Right kidney (tissue), 1 donor: Measurements from ENCODE around the gene CPEB2.
A peak's percentile ranks its signal among the peaks of the same experiment; 100 is the strongest.
"Not testable (repeated sequence)": the region's sequence is repeated elsewhere in the genome, so short reads cannot be mapped to it uniquely, and the experiment has no call there.

Experiments used
- DNase-seq: peaks from one replicate; pipeline ENCODE4 v3.0.0-alpha.2; 2016

CPEB2 gene

DNA sequence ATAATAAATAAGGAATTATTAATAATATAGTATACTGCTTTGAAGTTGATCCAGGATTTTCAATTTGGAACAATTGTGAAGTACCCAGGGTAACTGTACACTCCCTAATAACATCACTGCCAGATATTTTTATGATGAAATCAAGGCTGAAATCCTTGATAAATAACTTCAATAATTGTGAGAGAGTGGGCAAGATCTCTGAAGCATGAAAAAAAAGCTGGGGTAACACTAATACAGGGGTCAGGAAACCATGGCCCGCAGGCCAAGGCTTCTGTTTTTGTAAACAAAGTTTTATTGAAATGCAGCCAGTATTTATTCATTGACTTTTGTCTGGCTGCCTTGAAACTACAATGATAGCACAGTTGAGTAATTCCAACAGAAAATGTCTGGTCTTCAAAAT lies 41.6 kb downstream of the CPEB2 start:
- no peak for DNase-seq

GRCh38 chr4:15054541-15054940 lies 52.3 kb downstream of the CPEB2 start:
- DNase-seq, result no peak

GRCh38 chr4:15060213-15060612 lies 57.9 kb downstream of the CPEB2 start:
- DNase-seq, result no peak

DNA sequence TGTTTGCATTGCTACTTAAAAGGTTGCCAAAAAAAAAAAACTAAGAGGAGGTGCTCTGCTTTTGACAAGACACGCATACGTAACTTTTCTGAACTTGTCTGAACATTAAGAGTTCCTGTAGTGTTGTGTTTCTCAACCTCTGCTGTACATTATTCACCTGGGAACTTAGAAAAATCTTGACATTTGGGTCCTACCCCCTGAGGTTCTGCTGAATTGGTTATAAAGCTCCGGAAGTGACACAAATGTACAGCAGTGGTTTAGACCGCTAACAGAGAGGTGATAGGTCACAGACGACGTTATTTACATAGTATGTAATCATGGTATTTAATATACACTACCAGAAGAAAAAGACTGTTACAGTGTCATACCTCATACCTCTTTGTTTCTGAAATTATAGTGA lies 61.1 kb downstream of the CPEB2 start:
- DNase-seq, result no peak

DNA sequence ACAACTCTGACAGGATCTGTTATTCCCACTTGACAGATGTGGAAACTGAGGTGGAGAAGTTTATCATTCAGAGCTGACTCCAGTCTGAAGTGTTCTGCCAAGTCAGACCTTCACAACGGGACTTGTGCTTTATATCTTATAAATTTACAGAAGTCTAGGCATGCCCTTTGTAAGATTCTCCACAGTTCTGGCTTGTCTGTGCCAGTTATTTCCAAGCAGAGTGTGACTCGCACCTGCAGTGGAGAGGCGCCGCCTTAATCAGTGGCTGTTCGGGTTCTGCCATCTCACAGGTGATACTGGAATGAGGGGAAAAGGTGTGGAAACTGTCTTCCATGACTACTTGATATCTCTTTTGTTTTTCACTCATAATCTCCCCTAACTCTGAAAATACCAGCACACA lies 63.2 kb downstream of the CPEB2 start:
- DNase-seq, result no peak

DNA sequence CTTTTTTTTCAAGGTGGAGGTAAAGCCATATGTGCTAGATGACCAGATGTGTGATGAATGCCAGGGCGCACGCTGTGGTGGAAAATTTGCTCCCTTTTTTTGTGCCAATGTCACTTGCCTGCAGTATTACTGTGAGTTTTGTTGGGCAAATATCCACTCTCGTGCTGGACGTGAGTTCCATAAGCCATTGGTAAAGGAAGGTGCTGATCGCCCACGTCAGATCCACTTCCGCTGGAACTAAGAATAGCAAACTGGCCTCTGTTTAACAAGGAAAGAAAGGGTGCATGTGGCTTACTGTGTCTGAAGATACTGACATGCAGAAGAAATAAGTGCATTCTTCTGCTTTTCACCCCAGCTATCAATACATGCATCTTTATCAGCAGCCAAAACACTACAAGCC lies 63.9 kb downstream of the CPEB2 start:
- no peak for DNase-seq

GRCh38 chr4:15068298-15068697 lies 66.0 kb downstream of the CPEB2 start:
- DNase-seq, result no peak

DNA sequence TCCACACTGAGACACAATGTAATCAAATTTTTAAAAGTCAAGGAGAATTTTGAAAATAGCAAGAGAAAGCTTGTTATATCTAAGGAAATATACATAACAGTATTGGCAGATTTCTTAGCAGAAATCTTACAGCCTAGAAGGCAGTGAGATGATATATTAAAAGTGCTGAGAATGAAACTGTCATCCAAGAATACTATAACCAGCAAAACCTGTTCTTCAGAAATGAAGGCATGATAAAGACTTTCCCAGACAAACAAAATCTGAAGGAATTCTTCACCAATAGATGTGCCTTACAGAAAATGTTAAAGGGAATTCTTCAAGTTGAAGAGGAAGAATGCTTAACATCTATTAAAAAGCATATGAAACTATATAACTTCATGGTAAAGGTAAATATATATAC lies 73.6 kb downstream of the CPEB2 start:
- no peak for DNase-seq

DNA sequence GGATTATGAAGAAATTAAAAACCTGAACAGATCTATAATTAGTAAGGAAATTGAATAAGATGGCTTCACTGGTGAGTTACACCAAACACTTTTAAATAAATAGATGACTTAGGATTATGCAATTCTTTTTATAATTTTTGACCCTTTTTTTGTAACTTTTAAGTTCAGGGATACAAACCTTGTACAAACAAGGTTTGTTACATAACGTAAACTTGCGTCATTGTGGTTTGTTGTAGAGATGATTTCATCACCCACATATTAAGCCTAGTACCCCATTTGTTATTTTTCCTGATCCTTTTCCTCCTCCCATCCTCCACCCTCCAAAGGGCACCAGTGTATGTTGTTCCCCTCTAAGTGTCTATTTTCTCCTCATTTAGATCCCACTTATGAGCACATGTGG lies 75.7 kb downstream of the CPEB2 start:
- DNase-seq, result no peak

DNA sequence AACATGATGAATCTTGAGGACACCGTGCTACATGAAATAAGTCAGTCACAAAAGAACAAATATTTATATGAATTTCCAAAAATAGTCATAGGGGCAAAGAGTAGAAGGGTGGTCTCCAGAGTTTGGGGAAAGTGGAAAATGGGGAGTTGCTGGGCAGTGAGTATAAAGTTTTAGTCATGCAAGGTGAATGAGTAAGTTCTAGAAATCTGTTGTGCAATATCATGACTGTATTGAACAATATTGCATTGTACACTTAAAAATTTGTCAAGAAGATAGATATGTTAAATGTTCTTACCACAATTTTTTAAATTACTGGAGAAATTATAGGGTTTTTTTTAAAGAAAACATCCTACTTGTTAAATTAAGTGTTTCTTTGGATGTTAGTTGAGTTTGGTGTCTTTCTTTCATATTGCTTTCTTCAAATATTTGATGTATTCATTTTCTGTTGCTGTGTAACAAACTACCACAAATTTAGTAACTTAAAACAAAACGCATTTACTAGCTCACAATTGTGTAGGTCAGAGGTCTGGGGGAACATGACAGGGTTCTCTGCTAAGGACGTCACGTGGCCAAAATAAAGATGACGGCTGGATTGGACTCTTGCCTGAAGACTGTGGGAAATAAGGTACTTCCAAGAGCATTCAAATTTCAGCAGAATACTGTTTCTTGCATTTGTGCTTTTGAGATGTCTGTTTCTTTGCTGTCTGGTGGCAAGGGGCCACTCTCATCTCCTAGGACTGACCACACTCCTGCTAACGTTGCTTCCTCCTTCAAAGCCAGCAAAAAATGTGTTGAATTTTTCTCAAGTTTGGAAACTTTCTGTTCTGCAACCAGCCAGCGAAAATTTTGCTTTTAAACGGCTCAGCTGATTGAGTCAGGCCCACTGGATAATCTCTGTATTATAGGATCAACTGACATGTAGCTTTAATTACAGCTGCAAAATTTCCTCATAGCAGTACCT lies 76.7 kb downstream of the CPEB2 start:
- DNase-seq, result no peak

- no peak for DNase-seq
Observed at GRCh38 chr4:15084780-15085179, 82.5 kb downstream of the CPEB2 start.

GRCh38 chr4:15085762-15086161 lies 83.5 kb downstream of the CPEB2 start:
- DNase-seq, result not testable (repeated sequence)

DNA sequence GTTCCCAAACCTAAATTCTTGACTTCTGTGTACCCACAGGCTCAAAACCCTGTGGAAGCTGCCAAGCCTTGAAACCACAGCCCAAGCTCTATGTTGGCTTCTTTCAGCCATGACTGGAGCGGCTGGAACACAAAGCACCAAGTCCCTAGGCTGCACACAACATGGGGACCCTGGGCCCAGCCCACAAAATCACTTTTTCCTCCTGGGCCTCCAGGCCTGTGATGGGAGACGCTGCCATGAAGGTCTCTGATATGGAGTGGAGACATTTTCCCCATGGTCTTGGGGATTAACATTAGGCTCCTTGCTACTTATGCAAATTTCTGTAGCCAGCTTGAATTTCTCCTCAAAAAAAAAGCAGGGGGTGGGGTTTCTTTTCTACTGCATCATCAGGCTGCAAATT lies 84.0 kb downstream of the CPEB2 start:
- DNase-seq, result not testable (repeated sequence)

DNA sequence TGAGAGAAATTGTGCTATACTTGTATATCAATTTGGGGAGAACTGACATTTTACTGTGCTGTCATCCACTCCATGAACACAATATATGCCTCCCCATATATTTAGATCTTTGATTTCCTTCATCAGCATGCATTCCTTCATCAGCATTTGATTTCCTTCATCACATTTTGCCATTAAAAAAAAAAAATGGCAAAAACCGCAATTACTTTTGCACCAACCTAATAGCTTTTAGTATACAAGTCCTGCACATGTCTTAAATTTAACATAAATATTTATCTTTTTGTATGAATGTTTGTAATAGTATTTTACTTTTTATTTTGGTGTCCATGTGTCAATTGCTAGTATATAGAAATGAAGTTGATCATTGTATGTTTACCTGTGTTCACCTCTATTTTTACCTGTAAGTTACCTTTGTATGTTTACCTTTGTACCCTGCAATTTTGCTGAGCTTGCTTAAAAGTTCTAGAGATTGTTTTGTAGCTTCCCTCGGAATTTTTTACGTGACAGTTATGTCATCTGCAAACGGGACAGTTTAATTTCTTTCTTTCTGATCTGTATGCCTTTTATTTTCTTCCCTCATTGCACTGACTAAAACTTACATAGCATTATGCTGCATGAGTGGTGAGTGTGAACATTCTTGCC lies 86.2 kb downstream of the CPEB2 start:
- DNase-seq, result no peak

GRCh38 chr4:15089979-15090378 lies 87.7 kb downstream of the CPEB2 start:
- no peak for DNase-seq

DNA sequence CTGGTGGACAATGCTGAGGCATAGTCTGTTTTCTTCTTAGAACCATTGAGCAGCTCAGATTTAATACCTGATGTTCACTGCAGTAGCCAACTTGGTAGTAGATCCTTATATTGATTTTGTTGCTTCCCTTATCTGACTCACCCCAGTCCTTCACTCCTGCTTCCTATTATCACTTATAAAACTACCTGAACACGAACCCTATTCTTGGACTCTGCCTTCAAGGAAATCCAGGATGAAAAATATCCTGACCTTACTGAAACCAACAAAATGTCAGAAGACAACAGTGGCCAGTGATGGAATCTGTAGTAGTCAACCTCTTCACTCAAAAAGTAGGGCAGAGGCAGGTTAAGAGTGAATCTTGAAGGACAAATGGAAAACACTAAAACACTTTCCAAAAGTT lies 98.1 kb downstream of the CPEB2 start:
- no peak for DNase-seq

- no peak for DNase-seq
Observed at GRCh38 chr4:15100994-15101695, 98.9 kb downstream of the CPEB2 start.

DNA sequence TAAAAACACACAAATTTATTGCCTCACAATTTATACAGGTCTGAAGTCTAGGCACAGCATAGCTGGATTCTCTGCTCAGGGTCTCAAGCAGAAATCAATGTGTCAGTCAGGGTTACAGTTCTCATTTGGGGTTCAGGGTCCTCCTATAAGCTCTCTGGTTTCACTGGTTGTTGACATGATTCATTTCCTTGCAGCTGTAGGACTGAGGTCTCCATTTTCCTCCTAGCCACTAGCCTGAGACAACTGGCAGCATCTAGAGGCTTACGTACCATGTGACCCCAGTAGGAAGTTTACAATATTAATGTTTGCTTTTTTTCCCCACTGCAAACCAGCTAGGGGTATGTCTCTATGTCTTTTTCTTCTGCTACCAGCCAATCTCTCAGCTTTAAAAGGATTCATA lies 102.5 kb downstream of the CPEB2 start:
- DNase-seq, result no peak

GRCh38 chr4:15106399-15106798 lies 104.1 kb downstream of the CPEB2 start:
- DNase-seq, result no peak

DNA sequence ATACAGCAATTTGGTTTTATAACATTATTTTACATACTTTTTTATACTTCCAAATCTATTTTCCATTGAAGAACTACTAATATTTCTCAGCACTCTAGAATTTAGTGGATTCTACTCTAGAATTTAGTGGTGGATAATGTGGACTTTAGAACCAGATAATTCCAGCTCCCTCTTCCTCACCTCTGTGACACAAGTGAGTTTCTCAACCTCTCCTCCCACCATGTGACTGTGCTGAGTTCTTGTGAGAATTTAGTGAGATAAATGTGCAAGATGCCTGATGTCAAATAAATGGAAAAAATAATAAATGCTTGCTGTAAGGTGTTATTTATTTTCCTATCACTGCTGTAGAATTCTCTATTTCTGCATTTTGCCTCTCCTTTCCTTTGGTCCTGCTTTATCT lies 107.3 kb downstream of the CPEB2 start:
- DNase-seq, result no peak

- DNase-seq, result no peak
Observed at GRCh38 chr4:15110120-15110571, 107.9 kb downstream of the CPEB2 start.

DNA sequence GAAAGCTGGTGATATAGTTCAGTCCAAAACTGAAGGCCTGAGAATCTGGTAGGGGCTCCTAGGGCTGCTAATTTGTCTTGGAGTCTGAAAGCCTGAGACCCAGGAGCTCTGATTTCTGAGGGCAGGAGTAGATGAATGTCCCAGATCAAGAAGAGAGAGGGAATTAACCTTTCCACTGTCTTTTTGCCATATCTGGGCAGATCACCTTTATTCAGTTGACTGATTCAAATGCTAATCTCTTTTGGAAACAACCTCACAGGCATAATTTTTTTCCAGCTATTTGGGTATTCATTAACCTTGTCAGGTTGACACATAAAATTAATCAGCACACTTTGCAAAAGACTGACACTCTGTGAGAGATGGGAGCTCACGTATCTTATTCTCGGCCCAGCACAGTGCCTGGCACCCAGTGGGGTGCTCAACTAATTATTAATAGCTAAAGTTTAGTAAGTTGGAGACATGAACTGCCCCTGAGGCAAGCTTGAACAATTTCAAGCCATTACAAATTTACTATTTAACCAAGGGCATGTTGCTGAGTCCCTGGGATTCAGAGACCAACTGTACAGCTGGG lies 114.3 kb downstream of the CPEB2 start:
- peak; percentile 25 for DNase-seq
